Coronary artery (tissue), 2 donors: ENCODE results near the gene PCDHGB5.

Experiments used
- DNase-seq: peaks from one replicate; pipeline ENCODE4 v3.0.0-alpha.2; 2017; ENCODE audit warnings: low spot score
- H3K27ac ChIP-seq, 2 donors: fragments of 200-600 bp; sonication (generic); one replicate each; pipeline ENCODE4 v1.5.1; 2016 to 2019
- H3K4me3 ChIP-seq: fragments of 200-600 bp; sonication (generic); 2 replicates; pipeline ENCODE4 v1.5.1; 2016; ENCODE audit warnings: mild to moderate bottlenecking, moderate library complexity
- CTCF ChIP-seq: fragments of 200-600 bp; sonication (generic); IDR thresholded peaks from one replicate; pipeline ENCODE4 v1.5.1; 2019; ENCODE audit warnings: antibody characterized with exemption

PCDHGB5 gene

DNA sequence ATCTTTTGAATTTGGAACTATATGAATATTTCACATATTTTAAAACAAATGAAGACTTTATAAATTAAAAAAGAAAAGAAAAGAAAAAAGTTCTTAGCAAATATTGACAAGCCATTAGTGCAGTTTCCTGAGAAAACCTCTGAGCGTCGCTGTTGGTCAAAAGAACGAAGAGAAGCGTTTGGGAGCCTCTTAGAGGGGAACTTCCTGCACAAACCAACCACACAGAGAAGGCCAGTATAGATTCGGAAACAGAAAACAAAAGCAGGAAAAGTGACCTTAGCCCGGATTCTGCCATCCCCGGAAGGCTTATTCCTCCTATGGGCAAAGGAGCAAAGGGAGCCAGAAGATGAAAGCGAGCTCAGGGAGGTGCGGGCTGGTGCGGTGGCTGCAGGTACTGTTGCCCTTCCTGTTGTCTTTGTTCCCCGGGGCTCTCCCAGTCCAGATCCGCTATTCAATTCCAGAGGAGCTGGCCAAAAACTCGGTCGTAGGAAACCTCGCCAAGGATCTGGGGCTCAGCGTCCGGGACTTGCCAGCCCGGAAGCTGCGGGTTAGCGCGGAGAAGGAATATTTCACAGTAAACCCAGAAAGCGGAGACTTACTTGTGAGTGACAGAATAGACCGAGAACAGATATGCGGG, 37.8 kb upstream of the PCDHGB5 start, which contains the start of gene PCDHGB2:
TSS of gene PCDHGB2 (plus strand) at position 205 of the 637 bp plus-strand sequence. CDS start at position 347, 142 bp downstream.
- no peak for DNase-seq

DNA sequence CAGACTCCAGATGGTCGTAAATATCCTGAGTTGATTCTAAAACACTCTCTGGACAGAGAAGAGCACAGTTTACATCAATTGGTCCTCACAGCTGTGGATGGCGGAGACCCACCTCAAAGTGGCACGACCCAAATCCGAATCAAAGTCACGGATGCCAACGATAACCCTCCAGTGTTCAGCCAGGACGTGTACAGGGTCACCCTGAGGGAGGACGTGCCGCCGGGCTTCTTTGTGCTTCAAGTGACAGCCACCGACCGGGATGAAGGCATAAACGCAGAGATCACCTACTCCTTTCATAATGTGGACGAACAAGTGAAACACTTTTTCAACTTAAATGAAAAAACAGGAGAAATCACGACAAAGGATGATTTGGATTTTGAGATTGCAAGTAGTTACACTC, 37.1 kb upstream of the PCDHGB5 start:
- H3K27ac ChIP-seq = no peak overlapping the region
- TF ChIP-seq CTCF = no peak
- no peak for DNase-seq
- H3K4me3 ChIP-seq = peak overlapping the region; percentile 49

More for the DNA sequence above, 37.8 kb upstream of the PCDHGB5 start, which contains the start of gene PCDHGB2:
- no peak for TF ChIP-seq CTCF
- Histone ChIP-seq H3K4me3 (peak within 1 kb of the TSS; percentile 49), H3K27ac (no peak within 1 kb of the TSS)

DNA sequence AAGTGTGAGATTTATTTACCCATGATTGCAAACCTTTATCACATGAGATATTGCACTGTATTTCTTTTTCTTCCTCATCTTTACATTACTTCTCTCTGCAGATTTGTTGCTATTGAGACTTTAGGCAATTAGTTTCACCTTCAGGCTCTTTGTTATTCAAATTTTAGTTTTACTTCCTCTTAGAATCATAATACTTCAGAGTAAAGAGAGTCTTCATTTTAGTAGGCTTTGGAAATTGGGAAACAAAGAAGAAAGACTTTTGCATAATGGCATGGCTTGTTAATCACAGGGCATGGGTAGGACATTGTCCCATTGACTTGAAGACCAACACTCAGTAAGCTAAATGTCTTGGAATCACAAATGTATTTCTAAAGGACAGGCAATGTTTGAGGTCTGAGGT, 35.0 kb upstream of the PCDHGB5 start:
- no peak overlapping the region for H3K4me3 ChIP-seq

DNA sequence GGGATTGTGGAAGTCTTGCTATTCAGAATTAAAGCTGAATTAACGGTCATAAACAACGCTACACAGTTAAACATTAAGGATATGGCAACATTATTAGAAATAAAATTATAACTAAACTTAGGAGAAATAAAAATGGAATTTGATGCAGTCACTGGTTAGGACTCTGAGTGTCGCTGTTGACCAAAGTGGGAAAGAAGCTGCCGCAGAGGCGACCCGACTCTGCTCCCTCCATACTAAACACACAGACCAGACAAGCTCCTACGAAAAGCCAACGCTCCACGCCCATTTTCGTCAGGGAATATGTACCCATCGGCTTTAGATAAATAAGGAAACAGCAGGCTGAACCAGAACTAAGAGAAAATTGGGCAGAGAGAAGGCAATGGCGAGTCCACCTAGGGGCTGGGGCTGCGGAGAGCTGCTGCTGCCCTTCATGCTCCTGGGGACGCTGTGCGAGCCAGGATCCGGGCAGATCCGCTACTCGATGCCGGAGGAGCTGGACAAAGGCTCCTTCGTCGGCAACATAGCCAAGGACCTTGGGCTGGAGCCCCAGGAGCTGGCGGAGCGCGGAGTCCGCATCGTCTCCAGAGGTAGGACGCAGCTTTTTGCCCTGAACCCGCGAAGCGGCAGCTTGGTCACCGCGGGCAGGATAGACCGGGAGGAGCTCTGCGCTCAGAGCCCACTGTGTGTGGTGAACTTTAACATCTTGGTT, 33.6 kb upstream of the PCDHGB5 start, which contains the start of gene PCDHGA5:
TSS of gene PCDHGA5 (plus strand) at position 211 of the 709 bp plus-strand sequence. CDS start at position 380, 169 bp downstream.
- DNase-seq = no peak
- no peak for TF ChIP-seq CTCF
- Histone ChIP-seq H3K27ac (no peak within 1 kb of the TSS), H3K4me3 (peak within 1 kb of the TSS; percentile 19)

More for the DNA sequence above, 35.0 kb upstream of the PCDHGB5 start:
- no peak for TF ChIP-seq CTCF
- H3K27ac ChIP-seq = no peak overlapping the region
- no peak for DNase-seq

GRCh38 chr5:141366016-141366896, 31.5 kb upstream of the PCDHGB5 start:
- no peak for TF ChIP-seq CTCF
- H3K4me3 ChIP-seq = peak overlapping the region; percentile 19

GRCh38 chr5:141369994-141370848, 27.5 kb upstream of the PCDHGB5 start, which contains the start of gene PCDHGB3:
PCDHGB3 (plus strand) TSS chr5:141370242; CDS start chr5:141370395, 153 bp downstream.
- Histone ChIP-seq H3K4me3 (peak within 1 kb of the TSS; percentile 57), H3K27ac (no peak within 1 kb of the TSS)
- no peak for TF ChIP-seq CTCF
- no peak for DNase-seq

More at GRCh38 chr5:141366016-141366896, 31.5 kb upstream of the PCDHGB5 start:
- DNase-seq = no peak
- no peak overlapping the region for H3K27ac ChIP-seq
